HCT116 (cell line): Measurements from ENCODE around the gene ALPL. TPM values are rescaled to one million over a fixed set of nuclear protein-coding genes. Genes with fewer than 3 reads are reported as not detected.

Experiments
- ATAC-seq: fragments of 200-7000 bp; cut with Tn5 transposase; 2 replicates; pipeline ENCODE4 v1.9.1; 2020; ENCODE audit warnings: mild to moderate bottlenecking, moderate library complexity
- BruUV-seq: library from RNA; stranded (reverse); fragments of 400-500 nt; replicated peaks from 2 replicates; lab custom pipeline; 2021; lab: Mats Ljungman, UMichigan
- CTCF ChIA-PET: fragments of 300-600 bp; sonication (Branson Sonifier 250); formaldehyde crosslinking; loops from one replicate; lab custom pipeline; 2021; ENCODE audit warnings: antibody characterized with exemption; lab: Charles Lee
- POLR2A ChIA-PET: fragments of 300-600, 350-600 bp; sonication (Branson Sonifier 250); formaldehyde crosslinking; loops from one replicate; lab custom pipeline; 2021; ENCODE audit warnings: antibody characterized with exemption; lab: Charles Lee
- RAD21 ChIA-PET, 2 experiments: fragments of 300-600 bp; sonication (Branson Sonifier 250); formaldehyde crosslinking; loops; one replicate each; lab custom pipeline; 2023; ENCODE audit warnings: low total read pairs in 2 of 2; ENCODE audit not compliant: uncharacterized antibody in 2 of 2, unreplicated experiment in 2 of 2, low non-redundant PET in 1 of 2; lab: Charles Lee
- DNase-seq: peaks from one replicate; pipeline ENCODE4 v3.0.0-alpha.2; 2010; ENCODE audit warnings: low read depth, low spot score
- H2AFZ ChIP-seq: fragments of 200-600 bp; shearing (Covaris generic), sonication (generic); 2 replicates; pipeline ENCODE4 v1.6.1; 2017; ENCODE audit warnings: low read depth, mixed run types, mixed read lengths, antibody characterized with exemption, low read length; ENCODE audit not compliant: poor library complexity, severe bottlenecking
- H3K27ac ChIP-seq: 2 replicates; pipeline ENCODE4 v1.5.1; 2012; ENCODE audit warnings: low read depth, low read length
- H3K27me3 ChIP-seq: fragments of 200-600 bp; sonication (generic); 2 replicates; pipeline ENCODE4 v1.6.1; 2016; ENCODE audit warnings: mixed run types, low read length, mixed read lengths; ENCODE audit not compliant: insufficient read depth
- H3K36me3 ChIP-seq, 2 experiments: fragments of 200-500 bp in 1 of 2; fragments of 200-600 bp in 1 of 2; sonication (Bioruptor generic) in 1 of 2; sonication (generic) in 1 of 2; 2 replicates each; pipeline versions ENCODE4 v1.5.1 to v1.6.1; 2014 to 2016; ENCODE audit warnings: low read length in 2 of 2, inconsistent platforms in 1 of 2, mixed read lengths in 1 of 2, mixed run types in 1 of 2; ENCODE audit not compliant: insufficient read depth in 2 of 2, control insufficient read depth in 1 of 2
- H3K4me1 ChIP-seq, 2 experiments: fragments of 200-600 bp in 1 of 2; sonication (generic) in 1 of 2; 2 replicates each; pipeline versions ENCODE4 v1.5.1 to v1.6.1; 2012 to 2017; ENCODE audit warnings: low read length in 2 of 2, inconsistent platforms in 1 of 2, mild to moderate bottlenecking in 1 of 2, mixed read lengths in 1 of 2, mixed run types in 1 of 2, moderate library complexity in 1 of 2; ENCODE audit not compliant: insufficient read depth in 2 of 2, control insufficient read depth in 1 of 2
- H3K4me2 ChIP-seq: fragments of 200-600 bp; sonication (generic); 2 replicates; pipeline ENCODE4 v1.6.1; 2017; ENCODE audit warnings: mixed run types, low read length, mixed read lengths
- H3K4me3 ChIP-seq, 2 experiments: fragments of 200-600 bp in 1 of 2; sonication (generic) in 1 of 2; replicated peaks in 1 of 2; 2 replicates each; pipeline ENCODE4 v1.5.1; 2011 to 2016; ENCODE audit warnings: low read length in 2 of 2, control low read depth in 1 of 2, low read depth in 1 of 2, mild to moderate bottlenecking in 1 of 2, mixed read lengths in 1 of 2, mixed run types in 1 of 2
- H3K79me2 ChIP-seq: fragments of 200-600 bp; sonication (generic); 2 replicates; pipeline ENCODE4 v1.6.1; 2017; ENCODE audit warnings: mild to moderate bottlenecking, mixed run types, low read length, moderate library complexity, mixed read lengths; ENCODE audit not compliant: insufficient read depth
- H3K9ac ChIP-seq: fragments of 200-600 bp; sonication (generic); 2 replicates; pipeline ENCODE4 v1.6.1; 2016; ENCODE audit warnings: low read length, mixed read lengths
- H3K9me2 ChIP-seq: fragments of 200-600 bp; sonication (generic), shearing (Covaris generic); 2 replicates; pipeline ENCODE4 v1.6.1; 2017; ENCODE audit warnings: mixed run types, mild to moderate bottlenecking, moderate library complexity; ENCODE audit not compliant: insufficient read depth
- H3K9me3 ChIP-seq, 2 experiments: fragments of 200-500 bp in 1 of 2; fragments of 200-600 bp in 1 of 2; sonication (Bioruptor generic) in 1 of 2; sonication (generic) in 1 of 2; 2 replicates each; pipeline ENCODE4 v1.6.1; 2014 to 2017; ENCODE audit warnings: low read length in 2 of 2, mixed read lengths in 2 of 2, inconsistent platforms in 1 of 2, low read depth in 1 of 2, mild to moderate bottlenecking in 1 of 2, mixed run types in 1 of 2, moderate library complexity in 1 of 2; ENCODE audit not compliant: control insufficient read depth in 1 of 2, insufficient read depth in 1 of 2
- H4K20me1 ChIP-seq: fragments of 200-600 bp; sonication (generic), shearing (Covaris generic); 2 replicates; pipeline ENCODE4 v1.6.1; 2017; ENCODE audit warnings: mixed run types, mild to moderate bottlenecking, moderate library complexity; ENCODE audit not compliant: insufficient read depth
- CBX3 ChIP-seq: IDR thresholded peaks from 2 replicates; pipeline ENCODE4 v1.6.1; 2012; ENCODE audit warnings: low read depth
- CEBPB ChIP-seq: IDR thresholded peaks from 2 replicates; pipeline ENCODE4 v1.6.1; 2012; ENCODE audit warnings: low read depth
- EGR1 ChIP-seq: IDR thresholded peaks from 2 replicates; pipeline ENCODE4 v1.6.1; 2012; ENCODE audit warnings: low read depth
- ELF1 ChIP-seq: IDR thresholded peaks from 2 replicates; pipeline ENCODE4 v1.6.1; 2012; ENCODE audit warnings: low read depth, borderline replicate concordance
- EZH2 ChIP-seq: fragments of 200-600 bp; sonication (generic); IDR thresholded peaks from 2 replicates; pipeline ENCODE4 v1.6.1; 2017; ENCODE audit warnings: antibody characterized with exemption, mixed run types
- EZH2phosphoT487 ChIP-seq: fragments of 200-600 bp; IDR thresholded peaks from 2 replicates; pipeline ENCODE4 v1.6.1; 2018; ENCODE audit warnings: antibody characterized with exemption, borderline replicate concordance
- SIN3A ChIP-seq: IDR thresholded peaks from 2 replicates; pipeline ENCODE4 v1.6.1; 2012; ENCODE audit warnings: low read depth
- SP1 ChIP-seq: IDR thresholded peaks from 2 replicates; pipeline ENCODE4 v1.6.1; 2012; ENCODE audit warnings: low read depth
- SRF ChIP-seq: IDR thresholded peaks from 2 replicates; pipeline ENCODE4 v1.6.1; 2012; ENCODE audit warnings: low read depth
- TCF7L2 ChIP-seq: IDR thresholded peaks from 2 replicates; pipeline ENCODE4 v1.7.0; 2011; ENCODE audit warnings: borderline replicate concordance, inconsistent platforms; ENCODE audit not compliant: insufficient read depth, insufficient read length; ENCODE audit errors: extremely low read depth
- YY1 ChIP-seq: IDR thresholded peaks from 2 replicates; pipeline ENCODE4 v1.6.1; 2011; ENCODE audit warnings: low read length, low read depth, moderate library complexity, mild to moderate bottlenecking; ENCODE audit not compliant: insufficient replicate concordance; ENCODE audit errors: extremely low read depth
- ZNF274 ChIP-seq: fragments of 200-500 bp; sonication (Bioruptor generic); IDR thresholded peaks from 2 replicates; pipeline ENCODE4 v1.6.1; 2014; ENCODE audit warnings: mild to moderate bottlenecking, low read depth, low read length, inconsistent platforms
- intact Hi-C: fragments of 100-400 bp; cut with micrococcal nuclease; formaldehyde crosslinking; loops from 2 replicates; pipeline ENCODE4 v1.10.0; 2022
- total RNA-seq: library from RNA; stranded (reverse); gene quantifications from one replicate; pipeline ENCODE4 v1.2.1, GENCODE V29; 2021; ENCODE audit not compliant: unreplicated experiment
- TF ChIP-seq, protein P1 (sequence below): IDR thresholded peaks from 2 replicates; pipeline ENCODE4 v1.6.1; 2012
- TF ChIP-seq, protein P2 (sequence below), 3 experiments: fragments of 200-600 bp in 1 of 3; sonication (generic) in 1 of 3; IDR thresholded peaks in 2 of 3; conservative IDR thresholded peaks in 1 of 3; 2 replicates each; pipeline ENCODE4 v1.5.1; 2012 to 2017; ENCODE audit warnings: low read depth in 2 of 3, low read length in 2 of 3, antibody characterized with exemption in 1 of 3, borderline replicate concordance in 1 of 3, control low read depth in 1 of 3, mild to moderate bottlenecking in 1 of 3, mixed read lengths in 1 of 3, mixed run types in 1 of 3, moderate library complexity in 1 of 3; ENCODE audit not compliant: insufficient read depth in 1 of 3
- TF ChIP-seq, protein P3 (sequence below): IDR thresholded peaks from 2 replicates; pipeline ENCODE4 v1.6.1; 2012
- TF ChIP-seq, protein P4 (sequence below): IDR thresholded peaks from 2 replicates; pipeline ENCODE4 v1.6.1; 2011; ENCODE audit warnings: mild to moderate bottlenecking, low read length, moderate library complexity; ENCODE audit not compliant: insufficient replicate concordance; ENCODE audit errors: extremely low read depth

The ALPL gene
- total RNA-seq, 1 experiment from 2014 or later, result 0.61 TPM

DNA sequence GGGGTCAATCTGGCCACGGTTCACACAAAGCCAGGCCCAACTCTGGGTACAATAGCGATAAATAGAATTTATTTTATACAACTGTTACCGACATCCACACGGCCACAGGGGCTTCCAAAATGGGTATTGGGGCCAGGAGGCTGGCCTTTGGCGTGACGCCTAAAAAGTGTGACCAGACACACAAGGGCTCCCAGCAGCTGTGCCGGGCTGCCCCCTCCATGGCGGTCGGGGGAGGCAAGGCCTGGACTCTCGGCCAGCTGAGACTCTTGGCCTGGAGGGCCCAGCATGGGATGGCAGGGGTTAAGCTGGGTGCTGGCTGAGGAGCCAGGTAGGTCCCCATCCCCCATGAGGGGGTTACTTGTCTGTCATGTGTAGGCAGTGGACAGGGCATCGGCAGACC lies 87.0 kb downstream of the ALPL start:
- Histone ChIP-seq H3K9ac (no peak overlapping the region), H3K9me2 (no peaks in the 10 kb centered on the region), H3K4me2 (no peak overlapping the region), H3K9me3 (no peaks in the 10 kb centered on the region), H3K4me3 (no peak overlapping the region), H3K79me2 (no peaks in the 10 kb centered on the region), H4K20me1 (no peaks in the 10 kb centered on the region), H3K27me3 (no peaks in the 10 kb centered on the region), H3K27ac (no peak overlapping the region), H3K36me3 (no peaks in the 10 kb centered on the region), H3K4me1 (peaks cover 7 to 13% of the 10 kb centered on the region in 2 experiments; a peak in 3 of 4 replicates), H2AFZ (no peak overlapping the region)
- POLR2A ChIA-PET, result no interaction called here
- intact Hi-C loops, result no loop called here
- RAD21 ChIA-PET, result interaction anchor here in 1 of 2 experiments (1.0 to 1.2 kb wide), 2 partner anchors 59 to 212 kb away, joined by 3 read pairs; no protein-coding TSS in a partner anchor
- DNase-seq (no peak), ATAC-seq (no peak)
- CTCF ChIA-PET, result interaction anchor here (0.7 to 1.9 kb wide), 5 partner anchors 30 to 228 kb away, joined by 3 to 16 read pairs (median 3); partner anchors contain the start of gene ALPL
- no TSS peak for BruUV-seq
- no peak for TF ChIP-seq TCF7L2
- TF ChIP-seq, protein P1, sequence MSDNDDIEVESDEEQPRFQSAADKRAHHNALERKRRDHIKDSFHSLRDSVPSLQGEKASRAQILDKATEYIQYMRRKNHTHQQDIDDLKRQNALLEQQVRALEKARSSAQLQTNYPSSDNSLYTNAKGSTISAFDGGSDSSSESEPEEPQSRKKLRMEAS, result no peak
- TF ChIP-seq SIN3A, result no peak
- TF ChIP-seq, protein P2, sequence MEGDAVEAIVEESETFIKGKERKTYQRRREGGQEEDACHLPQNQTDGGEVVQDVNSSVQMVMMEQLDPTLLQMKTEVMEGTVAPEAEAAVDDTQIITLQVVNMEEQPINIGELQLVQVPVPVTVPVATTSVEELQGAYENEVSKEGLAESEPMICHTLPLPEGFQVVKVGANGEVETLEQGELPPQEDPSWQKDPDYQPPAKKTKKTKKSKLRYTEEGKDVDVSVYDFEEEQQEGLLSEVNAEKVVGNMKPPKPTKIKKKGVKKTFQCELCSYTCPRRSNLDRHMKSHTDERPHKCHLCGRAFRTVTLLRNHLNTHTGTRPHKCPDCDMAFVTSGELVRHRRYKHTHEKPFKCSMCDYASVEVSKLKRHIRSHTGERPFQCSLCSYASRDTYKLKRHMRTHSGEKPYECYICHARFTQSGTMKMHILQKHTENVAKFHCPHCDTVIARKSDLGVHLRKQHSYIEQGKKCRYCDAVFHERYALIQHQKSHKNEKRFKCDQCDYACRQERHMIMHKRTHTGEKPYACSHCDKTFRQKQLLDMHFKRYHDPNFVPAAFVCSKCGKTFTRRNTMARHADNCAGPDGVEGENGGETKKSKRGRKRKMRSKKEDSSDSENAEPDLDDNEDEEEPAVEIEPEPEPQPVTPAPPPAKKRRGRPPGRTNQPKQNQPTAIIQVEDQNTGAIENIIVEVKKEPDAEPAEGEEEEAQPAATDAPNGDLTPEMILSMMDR (IDR thresholded peaks at IDR 0.05 in 2 of 3, conservative IDR thresholded peaks at IDR 0.05 in 1 of 3; ENCODE audit: borderline replicate concordance in 1 of 3, insufficient read depth in 1 of 3, low read depth in 2 of 3, low read length in 2 of 3), result no peak
- no peak for TF ChIP-seq YY1
- TF ChIP-seq ELF1, result no peak
- no peak for TF ChIP-seq EZH2
- TF ChIP-seq ZNF274, result no peak
- TF ChIP-seq SP1, result no peak
- TF ChIP-seq CBX3, result no peak
- TF ChIP-seq, protein P3, sequence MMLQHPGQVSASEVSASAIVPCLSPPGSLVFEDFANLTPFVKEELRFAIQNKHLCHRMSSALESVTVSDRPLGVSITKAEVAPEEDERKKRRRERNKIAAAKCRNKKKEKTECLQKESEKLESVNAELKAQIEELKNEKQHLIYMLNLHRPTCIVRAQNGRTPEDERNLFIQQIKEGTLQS, result no peak
- TF ChIP-seq CEBPB, result no peak
- no peak for TF ChIP-seq EZH2phosphoT487
- TF ChIP-seq, protein P4, sequence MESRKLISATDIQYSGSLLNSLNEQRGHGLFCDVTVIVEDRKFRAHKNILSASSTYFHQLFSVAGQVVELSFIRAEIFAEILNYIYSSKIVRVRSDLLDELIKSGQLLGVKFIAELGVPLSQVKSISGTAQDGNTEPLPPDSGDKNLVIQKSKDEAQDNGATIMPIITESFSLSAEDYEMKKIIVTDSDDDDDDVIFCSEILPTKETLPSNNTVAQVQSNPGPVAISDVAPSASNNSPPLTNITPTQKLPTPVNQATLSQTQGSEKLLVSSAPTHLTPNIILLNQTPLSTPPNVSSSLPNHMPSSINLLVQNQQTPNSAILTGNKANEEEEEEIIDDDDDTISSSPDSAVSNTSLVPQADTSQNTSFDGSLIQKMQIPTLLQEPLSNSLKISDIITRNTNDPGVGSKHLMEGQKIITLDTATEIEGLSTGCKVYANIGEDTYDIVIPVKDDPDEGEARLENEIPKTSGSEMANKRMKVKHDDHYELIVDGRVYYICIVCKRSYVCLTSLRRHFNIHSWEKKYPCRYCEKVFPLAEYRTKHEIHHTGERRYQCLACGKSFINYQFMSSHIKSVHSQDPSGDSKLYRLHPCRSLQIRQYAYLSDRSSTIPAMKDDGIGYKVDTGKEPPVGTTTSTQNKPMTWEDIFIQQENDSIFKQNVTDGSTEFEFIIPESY, result no peak
- no peak for TF ChIP-seq SRF
- no peak for TF ChIP-seq EGR1
